ENCODE measurements around the gene PJVK. TPM values are rescaled to one million over a fixed set of nuclear protein-coding genes. Genes with fewer than 3 reads are reported as not detected.
A peak's percentile ranks its signal among the peaks of the same experiment; 100 is the strongest.

Gene PJVK
- total RNA-seq, 1 experiment from 2014 or later: 4.3 TPM

- TSS peak; percentile 89 for BruUV-seq (replicated peaks)
- Mint-ChIP-seq H3K9me3 (ENCODE audit: low read depth, unreplicated experiment) (no peaks in the 10 kb centered on the region), H3K4me1 (ENCODE audit: low read depth, unreplicated experiment) (peaks cover 22% of the 10 kb centered on the region), H3K27me3 (ENCODE audit: unreplicated experiment) (no peaks in the 10 kb centered on the region), H3K4me3 (ENCODE audit: low read depth, unreplicated experiment) (peak overlapping the region; percentile 94), H3K36me3 (ENCODE audit: insufficient read depth, unreplicated experiment) (peaks cover 37% of the 10 kb centered on the region), H3K27ac (ENCODE audit: unreplicated experiment) (peak overlapping the region; percentile 89)
- TF ChIP-seq CTCF (IDR thresholded peaks at IDR 0.05; ENCODE audit: unreplicated experiment): no peak
- CTCF ChIA-PET: interaction anchor here (0.7 kb wide), 1 partner anchor 27 kb away, joined by 3 read pairs; the partner anchor contains the start of genes PJVK and PRKRA
- DNase-seq: peak; percentile 11
- intact Hi-C loops (cut with micrococcal nuclease; ENCODE audit: unreplicated experiment): loop anchor here (2.0 kb wide), 1 partner anchor 45 kb away; no protein-coding TSS in a partner anchor
Observed at GRCh38 chr2:178478130-178478438, 26.9 kb downstream of the PJVK start.

GRCh38 chr2:178478439-178479274 is 27.5 kb downstream of the PJVK start, which contains the start of gene FKBP7:
TSS of gene FKBP7 (minus strand) at chr2:178478600. CDS start at chr2:178478499, 101 bp downstream.
- Mint-ChIP-seq H3K4me1 (ENCODE audit: low read depth, unreplicated experiment) (peaks cover 22% of the 10 kb centered on the region), H3K4me3 (ENCODE audit: low read depth, unreplicated experiment) (peak within 1 kb of the TSS; percentile 94), H3K27me3 (ENCODE audit: unreplicated experiment) (no peaks in the 10 kb centered on the region), H3K36me3 (ENCODE audit: insufficient read depth, unreplicated experiment) (peaks cover 37% of the 10 kb centered on the region), H3K9me3 (ENCODE audit: low read depth, unreplicated experiment) (no peaks in the 10 kb centered on the region), H3K27ac (ENCODE audit: unreplicated experiment) (peak within 1 kb of the TSS; percentile 89)
- intact Hi-C loops (cut with micrococcal nuclease; ENCODE audit: unreplicated experiment): loop anchor here (2.0 kb wide), 1 partner anchor 44 kb away; no protein-coding TSS in a partner anchor
- CTCF ChIA-PET: interaction anchor here (0.7 kb wide), 1 partner anchor 28 kb away, joined by 3 read pairs; the partner anchor contains the start of genes PJVK and PRKRA
- peak; percentile 85 for DNase-seq
- TF ChIP-seq CTCF (IDR thresholded peaks at IDR 0.05; ENCODE audit: unreplicated experiment): peak; percentile 75
- no TSS peak for BruUV-seq (replicated peaks)

- no TSS peak for BruUV-seq (replicated peaks)
- no peak for TF ChIP-seq CTCF (IDR thresholded peaks at IDR 0.05; ENCODE audit: unreplicated experiment)
- Mint-ChIP-seq H3K4me1 (ENCODE audit: low read depth, unreplicated experiment) (peaks cover 23% of the 10 kb centered on the region), H3K9me3 (ENCODE audit: low read depth, unreplicated experiment) (no peaks in the 10 kb centered on the region), H3K27me3 (ENCODE audit: unreplicated experiment) (no peaks in the 10 kb centered on the region), H3K27ac (ENCODE audit: unreplicated experiment) (peak overlapping the region; percentile 89), H3K4me3 (ENCODE audit: low read depth, unreplicated experiment) (peak overlapping the region; percentile 94), H3K36me3 (ENCODE audit: insufficient read depth, unreplicated experiment) (peaks cover 37% of the 10 kb centered on the region)
- DNase-seq: no peak
- intact Hi-C loops (cut with micrococcal nuclease; ENCODE audit: unreplicated experiment): loop anchor here (2.0 kb wide), 1 partner anchor 44 kb away; no protein-coding TSS in a partner anchor
- CTCF ChIA-PET: no interaction called here
Observed at GRCh38 chr2:178479275-178479616, 28.1 kb downstream of the PJVK start.

- H3K27me3 Mint-ChIP-seq (ENCODE audit: unreplicated experiment): no peaks in the 10 kb centered on the region
- H3K27ac Mint-ChIP-seq (ENCODE audit: unreplicated experiment): peak overlapping the region; percentile 89
- BruUV-seq (replicated peaks): no TSS peak
- intact Hi-C loops (cut with micrococcal nuclease; ENCODE audit: unreplicated experiment): loop anchor here (2.0 kb wide), 1 partner anchor 43 kb away; no protein-coding TSS in a partner anchor
- H3K9me3 Mint-ChIP-seq (ENCODE audit: low read depth, unreplicated experiment): no peaks in the 10 kb centered on the region
- peaks cover 42% of the 10 kb centered on the region for H3K36me3 Mint-ChIP-seq (ENCODE audit: insufficient read depth, unreplicated experiment)
- TF ChIP-seq CTCF (IDR thresholded peaks at IDR 0.05; ENCODE audit: unreplicated experiment): no peak
- DNase-seq: no peak
- CTCF ChIA-PET: interaction anchor here (0.6 kb wide), 1 partner anchor 42 kb away, joined by 3 read pairs; no protein-coding TSS in a partner anchor
- H3K4me1 Mint-ChIP-seq (ENCODE audit: low read depth, unreplicated experiment): peaks cover 28% of the 10 kb centered on the region
- H3K4me3 Mint-ChIP-seq (ENCODE audit: low read depth, unreplicated experiment): peak overlapping the region; percentile 94
Observed at GRCh38 chr2:178479758-178480226, 28.6 kb downstream of the PJVK start.

All from Calu3 (cell line).